HG02852 (cell line): ENCODE measurements around the gene LIG4.
"Not testable (repeated sequence)": the region's sequence is repeated elsewhere in the genome, so short reads cannot be mapped to it uniquely, and the experiment has no call there.

Experiments used
- ATAC-seq: cut with Tn5 transposase; IDR thresholded peaks from one replicate; pipeline ENCODE4 v1.9.1; 2021; ENCODE audit warnings: mild to moderate bottlenecking, moderate library complexity; ENCODE audit not compliant: unreplicated experiment

Gene LIG4

GRCh38 chr13:108215436-108215835, at the start of gene LIG4:
LIG4 (minus strand) TSS chr13:108215536; CDS start chr13:108211268, 4,268 bp downstream.
- peak; percentile 55 for ATAC-seq

GRCh38 chr13:108263621-108264355, 48.5 kb upstream of the LIG4 start:
- no peak for ATAC-seq

DNA sequence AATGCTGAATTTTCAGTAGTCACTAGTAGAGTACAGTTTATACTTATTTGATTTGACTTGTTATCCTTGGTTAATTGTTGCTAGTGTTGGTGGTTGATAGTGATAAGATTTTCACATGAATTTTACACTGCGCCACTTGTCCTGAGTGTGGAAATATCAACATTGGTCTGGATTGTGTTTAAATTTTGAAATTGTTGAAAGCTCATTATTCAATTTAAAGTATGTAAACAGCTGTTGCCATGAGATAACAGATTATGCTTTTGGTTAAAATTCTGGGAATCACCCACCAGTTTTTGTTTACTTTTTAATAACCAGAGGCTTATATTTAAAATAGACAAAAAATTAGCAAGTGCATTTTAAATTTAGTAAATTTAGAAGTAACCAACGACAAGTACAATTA, 41.9 kb upstream of the LIG4 start:
- ATAC-seq, result no peak

DNA sequence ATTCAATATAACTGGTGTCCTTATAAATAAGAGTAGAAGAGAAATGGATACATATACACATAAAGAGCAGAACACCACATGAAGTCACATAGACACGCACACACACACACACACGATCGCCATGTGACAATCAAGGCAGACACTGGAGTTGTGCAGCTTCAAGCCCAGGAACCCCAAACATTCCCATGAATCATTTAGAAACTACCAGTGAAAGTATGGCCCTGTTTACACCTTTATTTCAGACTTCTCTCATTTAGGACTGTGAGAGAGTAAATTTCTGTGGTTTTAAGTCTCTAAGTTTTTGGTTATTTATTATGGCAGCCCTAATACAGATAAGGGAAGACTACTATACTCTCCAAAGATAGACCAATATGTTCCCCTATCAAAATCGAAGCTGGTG, 33.8 kb upstream of the LIG4 start:
- peak; percentile 93 for ATAC-seq

DNA sequence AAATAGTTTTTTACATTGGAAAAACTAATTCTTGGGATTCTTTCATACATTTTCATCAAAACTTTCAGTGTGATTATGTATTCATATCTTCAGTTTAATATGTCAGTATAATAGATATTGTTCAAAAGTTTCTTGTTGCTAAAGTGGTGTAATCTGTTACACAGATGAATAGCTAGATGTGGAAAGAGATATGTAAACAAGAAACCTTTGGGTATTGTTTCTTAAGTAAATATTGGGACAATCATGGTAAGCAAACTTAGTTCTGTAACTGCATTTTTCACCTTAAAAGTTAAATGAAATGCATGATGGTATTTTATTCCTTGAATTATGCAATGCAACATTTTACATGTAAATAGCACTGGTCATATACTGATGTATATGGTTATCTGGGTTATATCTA, 15.0 kb upstream of the LIG4 start:
- no peak for ATAC-seq

DNA sequence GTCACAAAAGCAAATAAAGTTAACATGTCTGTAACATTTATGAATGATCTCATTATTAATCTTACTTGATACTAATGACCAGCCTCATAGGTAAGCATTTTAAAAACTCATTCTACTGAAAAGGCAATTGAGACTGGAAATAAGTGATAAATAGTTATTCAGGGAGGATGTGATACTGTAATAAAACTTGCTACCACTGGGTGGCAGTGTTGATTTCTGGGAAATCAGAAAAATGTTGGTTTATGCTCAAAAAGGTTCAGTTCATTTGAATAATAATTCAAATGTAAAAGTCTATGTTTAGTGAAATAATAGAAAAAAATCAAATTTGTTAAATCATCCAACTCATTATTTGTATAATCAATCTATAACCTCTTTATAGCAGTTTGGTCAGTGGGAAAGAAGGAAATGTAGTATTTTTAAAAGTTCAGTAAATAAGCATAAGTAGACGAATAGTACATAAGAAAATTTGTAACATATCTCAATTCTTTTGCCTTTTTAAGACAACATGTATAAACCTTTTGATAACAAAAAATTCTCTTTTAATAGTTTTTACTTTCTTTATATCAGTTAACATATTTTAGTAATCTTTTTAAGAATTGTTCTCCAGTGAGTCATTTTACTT, 12.4 kb upstream of the LIG4 start:
- peak; percentile 37 for ATAC-seq

DNA sequence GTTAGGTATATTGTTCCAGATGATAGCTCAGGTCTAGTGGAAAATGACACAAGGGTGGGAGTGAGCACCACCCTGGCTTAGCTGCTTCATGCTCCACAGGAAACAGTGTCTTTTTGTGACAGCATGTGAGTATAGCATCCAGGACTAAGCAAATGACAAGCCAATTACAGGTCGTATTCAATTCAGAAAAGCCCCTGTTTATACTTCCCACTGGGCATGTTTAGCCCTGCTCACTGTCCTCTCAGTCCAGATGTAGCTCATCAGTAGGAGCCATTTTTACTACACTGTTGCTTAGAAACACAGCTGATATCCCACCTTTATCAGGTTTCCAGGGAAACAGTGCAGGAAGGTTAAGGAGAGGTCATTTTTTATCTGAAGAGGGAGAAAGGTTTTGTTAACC, 10.8 kb upstream of the LIG4 start:
- ATAC-seq, result peak; percentile 38

DNA sequence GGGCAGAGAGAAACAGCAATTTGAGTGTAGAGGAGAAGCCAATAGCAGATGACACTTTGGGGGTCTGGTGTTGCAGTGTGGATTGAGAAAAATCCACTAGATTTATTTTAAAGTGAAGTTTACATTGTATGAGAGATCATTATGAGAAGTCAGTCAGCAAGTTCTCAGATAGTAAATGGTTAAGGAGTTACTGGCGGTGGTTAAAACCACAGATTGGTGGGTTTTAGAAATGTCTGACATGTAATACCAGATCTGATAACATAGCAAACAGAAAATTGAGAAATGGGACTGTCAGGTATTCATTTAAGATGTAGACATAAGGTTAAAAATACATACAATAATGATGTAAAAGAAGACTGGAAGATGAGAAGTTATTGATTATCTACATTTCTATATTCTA, 10.1 kb upstream of the LIG4 start:
- peak; percentile 60 for ATAC-seq

DNA sequence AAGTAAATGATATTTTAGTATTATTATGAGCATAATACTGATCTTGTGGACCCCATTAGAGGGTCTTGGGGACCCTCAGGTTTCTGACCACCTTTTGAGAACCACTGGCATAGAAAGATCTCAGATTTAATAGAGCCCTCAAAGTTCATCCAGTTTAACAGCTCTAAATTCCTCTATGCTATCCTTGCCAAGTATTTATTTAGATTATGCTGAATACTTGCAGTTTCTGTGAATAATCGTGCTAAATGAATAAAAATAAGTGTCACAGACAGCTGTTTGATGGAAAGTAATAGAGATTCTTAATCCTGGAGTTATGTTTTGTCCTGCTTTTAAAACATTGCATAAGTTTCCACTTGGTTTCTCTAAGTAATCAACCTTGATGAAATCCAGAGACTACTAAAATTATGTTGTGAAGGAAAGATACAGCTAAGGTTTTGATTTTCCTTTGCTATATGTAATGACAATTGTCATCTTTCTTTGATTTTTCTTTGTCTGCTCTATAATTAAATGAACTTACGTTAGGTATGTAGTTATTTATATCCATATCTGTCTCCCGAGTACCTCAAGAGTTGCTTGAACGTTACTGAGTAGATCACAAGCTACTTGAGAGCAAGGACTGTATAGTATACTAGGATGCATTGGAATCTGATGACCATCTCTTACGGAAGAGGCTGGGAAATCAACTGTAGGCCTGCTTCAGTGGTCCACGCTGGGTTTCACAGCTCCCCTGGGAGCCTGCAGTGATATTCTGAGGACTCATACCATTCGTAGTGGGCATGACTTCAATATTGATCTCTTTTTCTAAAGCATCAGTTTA, 8.6 kb upstream of the LIG4 start:
- no peak for ATAC-seq

DNA sequence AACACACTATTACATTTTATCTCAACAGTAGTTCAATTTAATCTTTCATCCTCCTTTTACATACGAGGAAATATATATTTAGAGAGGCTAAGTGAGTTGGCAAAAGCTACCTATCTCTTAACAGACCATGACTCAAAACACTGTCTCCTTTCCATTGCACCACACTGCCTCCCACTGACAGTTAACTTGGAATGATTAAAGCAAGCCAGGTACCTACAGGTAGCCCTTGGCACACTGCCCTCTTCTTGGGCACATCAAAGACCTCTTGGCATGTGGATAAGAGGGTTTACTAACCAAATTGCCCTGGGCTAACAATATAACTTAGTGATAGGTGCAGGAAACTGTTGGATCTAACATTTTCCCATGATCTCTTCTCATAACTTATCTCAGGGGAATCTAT, 4.7 kb upstream of the LIG4 start:
- no peak for ATAC-seq

DNA sequence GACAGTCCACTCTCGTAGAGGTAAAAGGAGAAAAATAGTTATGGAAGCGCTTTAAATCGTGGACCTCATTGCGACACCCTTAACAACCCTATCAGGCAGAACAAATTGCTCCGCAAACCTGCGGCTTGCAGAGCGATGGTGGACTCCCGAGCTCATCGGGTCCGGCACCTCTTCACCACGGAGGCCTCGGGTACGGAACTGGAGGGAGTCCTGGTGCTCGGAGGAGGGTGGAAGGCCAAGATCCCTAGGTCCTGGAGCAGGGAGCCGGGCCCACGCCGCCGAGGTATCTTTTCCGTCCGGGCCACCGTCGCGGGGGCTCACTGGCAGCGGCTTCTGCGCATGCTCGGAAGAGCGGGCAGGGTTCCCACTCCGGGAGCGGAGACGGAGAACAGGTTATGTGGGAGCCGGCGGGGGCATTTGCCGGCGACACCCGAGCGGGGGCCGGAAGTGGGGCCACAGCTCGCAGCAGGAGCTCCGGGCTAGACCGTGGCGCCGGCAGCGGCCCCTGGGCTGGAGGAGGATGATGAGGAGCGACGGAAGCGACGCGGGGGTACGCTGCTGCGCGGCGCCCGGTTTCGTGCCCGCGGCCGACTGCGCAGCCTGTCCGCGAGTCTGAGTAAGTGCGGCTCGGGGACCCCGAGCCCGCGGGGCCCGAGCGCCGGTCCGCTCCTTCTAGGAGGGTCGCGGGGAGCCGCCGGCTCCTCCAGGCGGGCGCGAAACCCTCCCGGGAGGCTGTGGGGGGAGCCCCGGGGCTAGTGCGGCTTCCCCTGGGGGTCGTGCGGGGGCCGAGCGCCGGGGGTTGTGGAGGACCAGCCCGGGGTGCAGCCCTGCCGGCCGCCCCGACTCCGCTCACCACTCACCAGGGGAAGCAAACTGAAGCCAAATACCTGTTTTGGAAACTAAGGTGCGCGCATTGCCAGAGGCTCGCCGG, 3.0 kb upstream of the LIG4 start, which contains the start of gene ABHD13:
TSS of gene ABHD13 (plus strand) at position 349 of the 931 bp plus-strand sequence. CDS start 10,827 bp downstream, outside the sequence.
- peak; percentile 74 for ATAC-seq

GRCh38 chr13:108217307-108218043, 2.1 kb upstream of the LIG4 start:
- ATAC-seq, result not testable (repeated sequence)

DNA sequence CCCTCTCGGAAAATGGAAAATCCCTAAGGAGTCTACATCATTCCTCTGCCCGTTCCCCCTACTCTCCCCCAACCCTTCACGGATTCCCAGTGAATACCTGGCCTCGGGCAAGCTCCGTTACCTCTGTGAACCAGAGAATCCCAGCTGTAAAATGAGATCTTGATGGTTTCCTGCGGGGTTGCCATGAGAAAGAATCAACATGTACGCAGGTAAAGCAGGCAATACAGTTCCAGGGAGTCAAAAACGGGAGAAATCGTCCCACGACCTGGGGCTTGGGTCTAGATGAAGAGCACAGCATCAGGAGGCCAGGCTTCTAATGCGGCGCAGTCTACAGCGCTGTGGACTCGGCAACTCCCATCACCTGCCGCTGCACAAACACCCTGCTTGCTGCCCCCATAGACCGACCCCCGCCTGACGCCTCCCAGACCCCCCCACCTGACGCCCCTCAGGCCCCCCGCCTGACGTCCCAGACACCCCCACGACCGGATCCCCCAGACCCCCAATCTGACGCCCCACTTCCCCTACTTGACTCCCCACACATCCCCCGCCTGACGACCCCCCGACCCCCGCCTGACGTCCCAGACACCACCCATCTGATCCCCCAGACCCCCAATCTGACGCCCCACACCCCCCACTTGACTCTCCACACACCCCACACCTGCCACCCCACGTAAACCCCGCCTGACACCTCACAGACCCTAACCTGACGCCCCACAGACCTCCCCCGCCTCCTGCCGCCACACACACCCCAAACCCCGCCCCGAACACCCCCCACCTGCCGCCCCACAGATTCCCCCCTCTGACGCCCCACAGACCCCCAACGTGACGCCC, 680 bp downstream of the LIG4 start:
- ATAC-seq, result no peak

DNA sequence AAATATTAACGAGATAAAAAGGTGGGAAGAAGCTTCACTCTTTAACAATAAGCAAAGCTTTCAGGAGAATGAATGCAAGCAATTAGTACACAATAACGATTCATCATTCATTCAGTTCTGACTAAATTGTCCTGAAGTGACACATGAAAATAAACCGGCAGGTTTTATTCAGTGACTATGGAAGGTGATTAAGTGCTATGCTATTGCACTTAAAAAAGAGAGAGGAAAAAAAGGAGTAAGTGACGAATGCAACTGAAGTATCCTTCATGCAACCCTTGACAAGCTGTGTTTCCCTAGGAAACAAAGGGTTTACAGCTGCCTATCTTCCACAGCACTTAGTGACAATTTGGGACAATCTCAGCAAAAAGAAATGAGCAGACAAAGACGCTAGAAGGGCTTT, 1.4 kb downstream of the LIG4 start:
- no peak for ATAC-seq

GRCh38 chr13:108212886-108213285, 2.5 kb downstream of the LIG4 start:
- peak; percentile 50 for ATAC-seq

GRCh38 chr13:108210551-108210950, 4.8 kb downstream of the LIG4 start:
- ATAC-seq, result no peak

DNA sequence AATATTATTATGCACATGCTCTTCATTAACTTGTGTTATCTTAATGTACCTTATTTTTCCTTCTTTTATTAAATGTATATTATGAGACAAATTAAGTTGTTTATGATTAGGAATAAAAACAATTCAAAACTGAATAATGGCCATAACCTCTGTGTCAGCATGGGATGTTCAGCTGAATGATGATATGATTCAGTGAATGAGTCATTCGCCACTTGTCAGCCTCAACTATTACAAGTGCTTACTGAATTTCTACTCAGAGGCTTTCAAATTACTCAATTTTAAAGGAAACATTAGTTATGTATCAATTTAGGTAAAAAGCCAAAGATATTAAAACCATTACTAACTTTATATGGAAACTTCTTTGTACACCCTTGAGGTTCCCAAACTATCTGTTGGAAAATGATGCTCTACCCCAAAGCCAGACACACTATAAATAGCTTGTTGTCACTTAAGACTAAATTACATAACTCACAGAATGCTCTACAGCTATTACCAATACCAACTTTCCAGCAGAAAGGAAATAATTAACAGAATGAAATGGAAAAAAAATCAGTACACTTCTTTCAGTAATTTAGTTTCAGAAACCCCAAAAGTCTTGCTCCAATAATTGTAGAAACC, 14.4 kb downstream of the LIG4 start:
- no peak for ATAC-seq

DNA sequence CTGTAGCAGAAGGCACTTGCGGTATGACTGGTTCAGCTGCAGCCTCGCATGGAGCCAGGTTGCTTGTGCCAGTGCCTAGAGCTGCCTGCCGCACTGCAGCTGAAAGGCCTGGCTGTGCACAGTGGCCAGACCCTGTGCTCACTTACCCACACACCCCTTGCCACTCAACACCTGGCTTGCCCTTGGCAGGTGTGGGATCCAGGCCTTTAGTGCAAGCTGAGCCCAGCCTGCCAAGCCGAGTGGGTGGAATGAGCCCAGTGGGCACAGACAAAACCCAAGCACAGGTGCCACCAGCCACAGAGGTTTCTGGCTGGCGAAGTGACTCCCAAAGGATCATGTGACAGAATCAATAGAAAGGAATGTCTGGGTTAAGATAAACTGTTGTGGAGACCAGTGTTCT, 19.5 kb downstream of the LIG4 start:
- ATAC-seq, result no peak

DNA sequence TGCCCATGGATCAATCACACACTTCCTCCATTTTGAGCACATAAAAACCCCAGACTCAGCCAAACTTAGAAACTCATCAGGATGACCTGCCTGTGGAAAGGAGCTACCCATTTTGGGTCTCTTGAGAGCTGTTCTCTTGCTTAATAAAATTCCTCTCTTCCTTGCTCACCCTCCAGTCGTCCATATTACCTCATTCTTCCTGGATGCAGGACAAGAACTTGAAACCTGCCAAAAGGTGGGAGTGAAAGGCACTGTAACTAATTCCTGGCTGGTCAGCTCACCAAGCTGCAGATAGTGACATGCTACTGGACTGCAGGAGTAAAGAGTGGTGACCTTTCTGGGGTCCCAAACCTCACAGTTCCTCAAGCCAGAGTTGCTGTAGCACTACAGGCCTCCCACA, 20.2 kb downstream of the LIG4 start:
- ATAC-seq, result no peak
